HEK293T (cell line): ENCODE data around the gene TMEM178B.

Experiments
- ARNT ChIP-seq: fragments of 450-650 bp; IDR thresholded peaks from 2 replicates; pipeline ENCODE4 v1.6.1; 2017; ENCODE audit warnings: mild to moderate bottlenecking
- BHLHE40 ChIP-seq: fragments of 450-650 bp; IDR thresholded peaks from 2 replicates; pipeline ENCODE4 v1.6.1; 2016; ENCODE audit warnings: mild to moderate bottlenecking, moderate library complexity, borderline replicate concordance
- ELF4 ChIP-seq: fragments of 450-650 bp; IDR thresholded peaks from 2 replicates; pipeline ENCODE4 v1.6.1; 2017; ENCODE audit warnings: antibody characterized with exemption
- FOXA1 ChIP-seq: fragments of 450-650 bp; IDR thresholded peaks from 2 replicates; pipeline ENCODE4 v1.6.1; 2016; ENCODE audit warnings: mild to moderate bottlenecking
- FOXM1 ChIP-seq: fragments of 450-650 bp; IDR thresholded peaks from 2 replicates; pipeline ENCODE4 v1.6.1; 2017; ENCODE audit warnings: mild to moderate bottlenecking, borderline replicate concordance
- HDGF ChIP-seq: fragments of 450-650 bp; IDR thresholded peaks from 2 replicates; pipeline ENCODE4 v1.6.1; 2017; ENCODE audit warnings: antibody characterized with exemption, borderline replicate concordance
- L3MBTL2 ChIP-seq: fragments of 450-650 bp; conservative IDR thresholded peaks from 2 replicates; pipeline ENCODE4 v1.6.1; 2016; ENCODE audit warnings: mild to moderate bottlenecking
- LEF1 ChIP-seq: fragments of 450-650 bp; IDR thresholded peaks from 2 replicates; pipeline ENCODE4 v1.6.1; 2017; ENCODE audit warnings: mild to moderate bottlenecking, borderline replicate concordance
- NFRKB ChIP-seq: fragments of 450-650 bp; IDR thresholded peaks from 2 replicates; pipeline ENCODE4 v1.6.1; 2016; ENCODE audit warnings: mild to moderate bottlenecking, moderate library complexity
- PKNOX1 ChIP-seq: fragments of 450-650 bp; IDR thresholded peaks from 2 replicates; pipeline ENCODE4 v1.6.1; 2016
- SP1 ChIP-seq: fragments of 450-650 bp; IDR thresholded peaks from 2 replicates; pipeline ENCODE4 v1.6.1; 2017
- SUZ12 ChIP-seq: fragments of 450-650 bp; IDR thresholded peaks from 2 replicates; pipeline ENCODE4 v1.6.1; 2016; ENCODE audit warnings: mild to moderate bottlenecking
- TARDBP ChIP-seq: fragments of 450-650 bp; IDR thresholded peaks from 2 replicates; pipeline ENCODE4 v1.6.1; 2016

- TF ChIP-seq ARNT = no peak
- no peak for TF ChIP-seq FOXA1
- no peak for TF ChIP-seq TARDBP
- no peak for TF ChIP-seq HDGF
- no peak for TF ChIP-seq BHLHE40
- TF ChIP-seq L3MBTL2 = no peak
- no peak for TF ChIP-seq LEF1
- TF ChIP-seq SUZ12 = no peak
- TF ChIP-seq NFRKB = no peak
- TF ChIP-seq PKNOX1 = no peak
- no peak for TF ChIP-seq ELF4
- no peak for TF ChIP-seq FOXM1
- TF ChIP-seq SP1 = no peak
Observed at GRCh38 chr7:141228482-141228881, 154.6 kb downstream of the TMEM178B start.
